Measurements from ENCODE around the gene BBX. TPM values are rescaled to one million over a fixed set of nuclear protein-coding genes. Genes with fewer than 3 reads are reported as not detected.
"Not testable (repeated sequence)": the region's sequence is repeated elsewhere in the genome, so short reads cannot be mapped to it uniquely, and the experiment has no call there.

The BBX gene
- total RNA-seq, 6 donors from 2014 or later: 35.0 to 65.0 (median 42.8) TPM

DNA sequence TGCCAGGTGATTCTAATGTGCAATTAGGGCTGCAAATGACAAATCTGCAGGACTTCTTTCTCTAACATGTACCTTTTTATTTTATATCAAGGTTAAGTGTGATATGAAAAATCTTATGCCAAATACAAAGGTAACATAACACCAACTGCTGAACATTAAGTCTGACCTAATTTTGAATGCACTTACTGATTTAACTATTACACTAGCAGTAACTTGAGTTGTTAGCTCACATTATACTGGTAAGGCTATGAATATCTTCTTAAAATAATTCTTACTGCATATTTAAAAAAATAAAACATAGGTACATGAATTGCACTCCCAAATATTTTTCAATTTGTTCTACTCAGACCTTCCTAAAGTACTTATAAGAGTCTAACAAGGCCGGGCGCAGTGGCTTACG is 308.8 kb downstream of the BBX start:
- H3K36me3 ChIP-seq: no peaks in the 10 kb centered on the region
- no peaks in the 10 kb centered on the region for H3K27me3 ChIP-seq
- WGBS, 2 donors: 65 to 67% methylated on average over 3 of the region's 3 CpGs
- ATAC-seq (ENCODE audit: low FRiP score in 2 of 2) (no peak), DNase-seq (no peak)
- no peaks in the 10 kb centered on the region for H3K4me1 ChIP-seq
- H3K4me3 ChIP-seq: no peak overlapping the region
- TF ChIP-seq EP300 (IDR thresholded peaks at IDR 0.05): no peak
- TF ChIP-seq POLR2A (IDR thresholded peaks at IDR 0.05): no peak
- no peak for TF ChIP-seq POLR2AphosphoS5 (IDR thresholded peaks at IDR 0.05)
- TF ChIP-seq, protein P1, sequence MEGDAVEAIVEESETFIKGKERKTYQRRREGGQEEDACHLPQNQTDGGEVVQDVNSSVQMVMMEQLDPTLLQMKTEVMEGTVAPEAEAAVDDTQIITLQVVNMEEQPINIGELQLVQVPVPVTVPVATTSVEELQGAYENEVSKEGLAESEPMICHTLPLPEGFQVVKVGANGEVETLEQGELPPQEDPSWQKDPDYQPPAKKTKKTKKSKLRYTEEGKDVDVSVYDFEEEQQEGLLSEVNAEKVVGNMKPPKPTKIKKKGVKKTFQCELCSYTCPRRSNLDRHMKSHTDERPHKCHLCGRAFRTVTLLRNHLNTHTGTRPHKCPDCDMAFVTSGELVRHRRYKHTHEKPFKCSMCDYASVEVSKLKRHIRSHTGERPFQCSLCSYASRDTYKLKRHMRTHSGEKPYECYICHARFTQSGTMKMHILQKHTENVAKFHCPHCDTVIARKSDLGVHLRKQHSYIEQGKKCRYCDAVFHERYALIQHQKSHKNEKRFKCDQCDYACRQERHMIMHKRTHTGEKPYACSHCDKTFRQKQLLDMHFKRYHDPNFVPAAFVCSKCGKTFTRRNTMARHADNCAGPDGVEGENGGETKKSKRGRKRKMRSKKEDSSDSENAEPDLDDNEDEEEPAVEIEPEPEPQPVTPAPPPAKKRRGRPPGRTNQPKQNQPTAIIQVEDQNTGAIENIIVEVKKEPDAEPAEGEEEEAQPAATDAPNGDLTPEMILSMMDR (IDR thresholded peaks at IDR 0.05): no peak
- H3K9me3 ChIP-seq: no peaks in the 10 kb centered on the region
- H3K27ac ChIP-seq: no peak overlapping the region

DNA sequence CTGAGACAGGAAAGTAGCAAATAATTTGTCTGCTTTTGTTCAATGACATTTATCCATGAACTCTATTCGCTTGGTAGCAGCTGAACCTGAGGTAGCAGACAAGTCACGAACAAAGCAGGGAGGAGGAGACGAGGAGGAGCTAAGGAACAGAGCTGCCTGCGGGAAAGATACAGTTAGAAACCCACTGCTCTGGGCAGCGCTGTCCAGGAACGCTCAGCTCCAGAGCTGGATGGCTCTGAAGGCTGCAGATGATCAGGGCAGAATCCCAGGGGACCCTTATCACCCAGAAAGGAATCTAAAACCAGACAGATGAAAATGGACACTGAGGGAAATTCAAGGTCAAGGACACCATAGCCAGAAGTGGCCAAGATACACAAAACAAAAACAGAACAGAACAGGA is 310.3 kb downstream of the BBX start:
- no peaks in the 10 kb centered on the region for H3K27me3 ChIP-seq
- 63 to 71% methylated on average over 6 of the region's 6 CpGs for WGBS, 2 donors
- ATAC-seq (ENCODE audit: low FRiP score in 2 of 2) (no peak), DNase-seq (no peak)
- no peak overlapping the region for H3K4me3 ChIP-seq
- no peaks in the 10 kb centered on the region for H3K36me3 ChIP-seq
- H3K27ac ChIP-seq: no peak overlapping the region
- H3K9me3 ChIP-seq: no peaks in the 10 kb centered on the region
- TF ChIP-seq, protein P1 (IDR thresholded peaks at IDR 0.05): no peak
- no peak for TF ChIP-seq POLR2AphosphoS5 (IDR thresholded peaks at IDR 0.05)
- no peak for TF ChIP-seq POLR2A (IDR thresholded peaks at IDR 0.05)
- TF ChIP-seq EP300 (IDR thresholded peaks at IDR 0.05): no peak
- H3K4me1 ChIP-seq: no peaks in the 10 kb centered on the region

DNA sequence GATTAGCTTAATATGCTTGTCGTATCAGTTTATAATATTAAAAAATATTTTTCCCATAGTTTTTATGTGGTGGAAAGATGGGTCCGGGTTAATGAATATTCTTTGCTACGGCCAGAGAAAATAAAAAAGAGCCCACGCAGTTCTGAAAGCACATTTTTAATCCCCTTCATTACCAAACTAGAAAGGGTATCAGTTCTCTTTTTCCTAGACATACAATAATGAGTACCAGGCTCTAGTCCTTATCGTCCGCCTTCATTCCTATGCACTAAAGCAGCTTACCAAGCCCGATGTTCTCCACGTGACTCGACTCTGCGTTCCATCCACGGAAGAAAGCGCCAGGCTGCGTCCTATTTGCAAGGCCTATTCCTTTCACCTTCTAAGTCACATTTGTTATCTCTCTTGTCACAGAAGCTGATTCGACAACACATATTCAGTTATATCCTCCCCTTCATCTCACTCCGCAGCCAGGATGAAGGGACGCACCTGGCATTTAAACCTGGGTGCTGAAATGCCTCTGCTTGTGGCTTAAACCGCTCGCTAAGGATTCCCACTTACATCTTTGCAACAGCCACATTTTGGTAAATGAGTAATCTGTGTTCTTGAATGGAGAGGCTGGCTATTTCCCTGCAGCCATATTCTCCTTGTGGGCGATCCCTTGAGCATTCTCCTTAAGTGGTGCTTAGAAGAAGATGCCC is 311.1 kb downstream of the BBX start:
- 94 to 95% methylated on average over 19 of the region's 19 CpGs for WGBS, 2 donors
- DNase-seq (no peak), ATAC-seq (ENCODE audit: low FRiP score in 2 of 2) (no peak)
- TF ChIP-seq POLR2A (IDR thresholded peaks at IDR 0.05) (no peak), POLR2AphosphoS5 (IDR thresholded peaks at IDR 0.05) (no peak), EP300 (IDR thresholded peaks at IDR 0.05) (no peak)
- TF ChIP-seq, protein P1 (IDR thresholded peaks at IDR 0.05): no peak
- no peaks in the 10 kb centered on the region for H3K4me1 ChIP-seq
- no peak overlapping the region for H3K27ac ChIP-seq
- no peaks in the 10 kb centered on the region for H3K36me3 ChIP-seq
- no peaks in the 10 kb centered on the region for H3K27me3 ChIP-seq
- no peaks in the 10 kb centered on the region for H3K9me3 ChIP-seq
- H3K4me3 ChIP-seq: no peak overlapping the region

DNA sequence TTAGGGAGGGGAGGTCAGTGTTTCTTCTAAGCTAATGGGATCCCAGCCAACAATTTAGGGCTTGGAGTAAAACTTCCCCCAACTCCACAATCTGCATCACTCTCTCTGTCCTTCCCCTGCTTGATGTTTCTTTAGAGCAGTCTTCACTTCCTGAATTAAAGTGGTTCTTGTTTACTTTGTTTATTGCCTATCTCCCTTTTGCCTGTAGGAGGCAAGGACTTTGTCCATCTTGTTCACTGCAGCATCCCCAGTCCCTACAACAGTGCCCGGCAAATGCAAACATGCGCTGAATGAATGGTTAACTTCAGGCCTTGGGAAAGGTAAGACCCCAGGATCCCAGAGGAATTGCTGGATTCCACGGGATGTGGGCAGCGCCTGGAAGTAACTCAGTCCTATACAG is 312.2 kb downstream of the BBX start:
- 86 to 93% methylated on average over 4 of the region's 4 CpGs for WGBS, 2 donors
- H3K4me1 ChIP-seq; H3K4me3 ChIP-seq; H3K27me3 ChIP-seq; H3K27ac ChIP-seq; DNase-seq; H3K36me3 ChIP-seq; ATAC-seq (ENCODE audit: low FRiP score in 2 of 2); H3K9me3 ChIP-seq: not testable (repeated sequence)

DNA sequence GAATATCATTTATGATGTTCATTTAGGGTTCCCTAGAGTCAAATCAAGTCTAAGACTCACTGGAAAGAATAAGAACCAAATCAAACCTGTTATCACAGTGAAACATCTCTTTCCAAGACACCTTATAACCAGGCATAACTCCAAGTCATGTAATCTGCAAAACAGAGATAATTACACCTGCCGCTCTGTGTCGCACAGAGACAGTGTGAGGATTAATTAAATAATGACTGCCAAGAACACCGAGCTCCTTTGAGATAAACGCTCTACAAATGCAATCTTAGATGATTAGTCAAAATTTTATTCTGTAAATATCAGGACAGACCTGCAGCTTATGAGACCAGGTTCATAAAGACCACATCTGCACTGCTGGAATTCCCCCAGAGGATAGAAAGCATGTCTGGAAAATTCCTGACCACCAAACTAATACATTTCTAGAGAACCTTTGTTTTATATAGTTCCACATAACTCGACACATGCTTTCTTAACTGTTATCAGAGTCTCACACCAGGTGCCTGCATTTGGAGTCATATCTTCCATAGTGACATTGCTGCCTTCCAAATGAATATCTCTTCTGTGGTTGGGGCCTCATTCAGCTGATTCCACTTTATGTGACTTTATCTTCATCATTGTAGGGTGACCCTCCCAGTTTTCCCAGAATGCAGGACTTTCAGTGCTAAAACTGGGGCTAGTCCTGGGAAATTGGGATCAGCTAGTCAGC is 315.3 kb downstream of the BBX start:
- Histone ChIP-seq H3K36me3 (no peaks in the 10 kb centered on the region), H3K4me1 (no peaks in the 10 kb centered on the region), H3K9me3 (no peaks in the 10 kb centered on the region), H3K27me3 (no peaks in the 10 kb centered on the region), H3K27ac (no peak overlapping the region), H3K4me3 (no peak overlapping the region)
- WGBS, 2 donors: 87 to 88% methylated on average over 5 of the region's 5 CpGs
- DNase-seq (no peak), ATAC-seq (ENCODE audit: low FRiP score in 2 of 2) (no peak)
- TF ChIP-seq, protein P1 (IDR thresholded peaks at IDR 0.05): no peak
- TF ChIP-seq EP300 (IDR thresholded peaks at IDR 0.05): no peak
- TF ChIP-seq POLR2A (IDR thresholded peaks at IDR 0.05): no peak
- no peak for TF ChIP-seq POLR2AphosphoS5 (IDR thresholded peaks at IDR 0.05)

Measured in upper lobe of left lung (tissue), 6 donors.